ENCODE results near the gene TIGD6.
A peak's percentile ranks its signal among the peaks of the same experiment; 100 is the strongest.
"Not testable (repeated sequence)": the region's sequence is repeated elsewhere in the genome, so short reads cannot be mapped to it uniquely, and the experiment has no call there.

Gene TIGD6

GRCh38 chr5:150000256-150000989, at the start of gene TIGD6, which contains the start of gene HMGXB3:
Gene TIGD6 (minus strand): TSS chr5:150000654. CDS start chr5:149996348, 4,306 bp downstream.
Gene HMGXB3 (plus strand): TSS chr5:150000739. CDS start chr5:150004853, 4,114 bp downstream.
- peak; percentile 79 for DNase-seq (ENCODE audit: low read depth)

GRCh38 chr5:150046031-150046430, 45.6 kb upstream of the TIGD6 start:
- no peak for DNase-seq (ENCODE audit: low read depth)

GRCh38 chr5:150045549-150045948, 45.1 kb upstream of the TIGD6 start:
- DNase-seq (ENCODE audit: low read depth): no peak

GRCh38 chr5:150044712-150045111, 44.3 kb upstream of the TIGD6 start:
- no peak for DNase-seq (ENCODE audit: low read depth)

- no peak for DNase-seq (ENCODE audit: low read depth)
Observed at GRCh38 chr5:150044329-150044681, 43.9 kb upstream of the TIGD6 start.

GRCh38 chr5:150043657-150044328, 43.3 kb upstream of the TIGD6 start:
- no peak for DNase-seq (ENCODE audit: low read depth)

GRCh38 chr5:150042459-150042858, 42.0 kb upstream of the TIGD6 start:
- no peak for DNase-seq (ENCODE audit: low read depth)

- no peak for DNase-seq (ENCODE audit: low read depth)
Observed at GRCh38 chr5:150038547-150038946, 38.1 kb upstream of the TIGD6 start.

- peak; percentile 98 for DNase-seq (ENCODE audit: low read depth)
Observed at GRCh38 chr5:150036513-150036912, 36.1 kb upstream of the TIGD6 start.

- DNase-seq (ENCODE audit: low read depth): no peak
Observed at GRCh38 chr5:150035139-150035895, 34.9 kb upstream of the TIGD6 start.

GRCh38 chr5:150034662-150035061, 34.2 kb upstream of the TIGD6 start:
- DNase-seq (ENCODE audit: low read depth): no peak

- no peak for DNase-seq (ENCODE audit: low read depth)
Observed at GRCh38 chr5:150033334-150033733, 32.9 kb upstream of the TIGD6 start.

- DNase-seq (ENCODE audit: low read depth): not testable (repeated sequence)
Observed at GRCh38 chr5:150028047-150028446, 27.6 kb upstream of the TIGD6 start.

GRCh38 chr5:150026682-150027172, 26.3 kb upstream of the TIGD6 start:
- no peak for DNase-seq (ENCODE audit: low read depth)

- DNase-seq (ENCODE audit: low read depth): no peak
Observed at GRCh38 chr5:150024346-150024984, 24.0 kb upstream of the TIGD6 start.

- DNase-seq (ENCODE audit: low read depth): no peak
Observed at GRCh38 chr5:150023136-150023535, 22.7 kb upstream of the TIGD6 start.

GRCh38 chr5:150022681-150023080, 22.2 kb upstream of the TIGD6 start:
- DNase-seq (ENCODE audit: low read depth): no peak

GRCh38 chr5:150022158-150022531, 21.7 kb upstream of the TIGD6 start:
- DNase-seq (ENCODE audit: low read depth): peak; percentile 82

- DNase-seq (ENCODE audit: low read depth): no peak
Observed at GRCh38 chr5:150021491-150022157, 21.2 kb upstream of the TIGD6 start.

GRCh38 chr5:150020249-150020648, 19.8 kb upstream of the TIGD6 start:
- no peak for DNase-seq (ENCODE audit: low read depth)

GRCh38 chr5:150017226-150018005, 17.0 kb upstream of the TIGD6 start:
- DNase-seq (ENCODE audit: low read depth): no peak

Measured in HS-5 (cell line).